Stomach smooth muscle (tissue), 2 donors: ENCODE results near the gene RAP1GAP2.

Source experiments
- H3K27ac ChIP-seq: one replicate; pipeline ENCODE4 v1.7.0; 2013; ENCODE audit warnings: mild to moderate bottlenecking, low read length, inconsistent platforms
- H3K27me3 ChIP-seq, 2 donors: one replicate each; pipeline ENCODE4 v1.7.0; 2013; ENCODE audit warnings: low read length in 2 of 2; ENCODE audit not compliant: insufficient read depth in 2 of 2, control insufficient read depth in 1 of 2
- H3K36me3 ChIP-seq, 2 donors: one replicate each; pipeline ENCODE4 v1.7.0; 2013; ENCODE audit warnings: low read length in 2 of 2; ENCODE audit not compliant: control insufficient read depth in 2 of 2, insufficient read depth in 2 of 2
- H3K4me1 ChIP-seq: one replicate; pipeline ENCODE4 v1.7.0; 2013; ENCODE audit warnings: low read length; ENCODE audit not compliant: control insufficient read depth, insufficient read depth
- H3K4me3 ChIP-seq, 2 donors: one replicate each; pipeline ENCODE4 v1.7.0; 2013; ENCODE audit warnings: low read length in 2 of 2
- H3K9ac ChIP-seq, 2 donors: one replicate each; pipeline ENCODE4 v1.7.0; 2013; ENCODE audit warnings: low read length in 2 of 2, mild to moderate bottlenecking in 1 of 2
- H3K9me3 ChIP-seq, 2 donors: one replicate each; pipeline ENCODE4 v1.7.0; 2013; ENCODE audit warnings: low read length in 2 of 2; ENCODE audit not compliant: control insufficient read depth in 2 of 2
- donor health status: healthy.
- donor health status: Pancreatic carcinoma.

The RAP1GAP2 gene

DNA sequence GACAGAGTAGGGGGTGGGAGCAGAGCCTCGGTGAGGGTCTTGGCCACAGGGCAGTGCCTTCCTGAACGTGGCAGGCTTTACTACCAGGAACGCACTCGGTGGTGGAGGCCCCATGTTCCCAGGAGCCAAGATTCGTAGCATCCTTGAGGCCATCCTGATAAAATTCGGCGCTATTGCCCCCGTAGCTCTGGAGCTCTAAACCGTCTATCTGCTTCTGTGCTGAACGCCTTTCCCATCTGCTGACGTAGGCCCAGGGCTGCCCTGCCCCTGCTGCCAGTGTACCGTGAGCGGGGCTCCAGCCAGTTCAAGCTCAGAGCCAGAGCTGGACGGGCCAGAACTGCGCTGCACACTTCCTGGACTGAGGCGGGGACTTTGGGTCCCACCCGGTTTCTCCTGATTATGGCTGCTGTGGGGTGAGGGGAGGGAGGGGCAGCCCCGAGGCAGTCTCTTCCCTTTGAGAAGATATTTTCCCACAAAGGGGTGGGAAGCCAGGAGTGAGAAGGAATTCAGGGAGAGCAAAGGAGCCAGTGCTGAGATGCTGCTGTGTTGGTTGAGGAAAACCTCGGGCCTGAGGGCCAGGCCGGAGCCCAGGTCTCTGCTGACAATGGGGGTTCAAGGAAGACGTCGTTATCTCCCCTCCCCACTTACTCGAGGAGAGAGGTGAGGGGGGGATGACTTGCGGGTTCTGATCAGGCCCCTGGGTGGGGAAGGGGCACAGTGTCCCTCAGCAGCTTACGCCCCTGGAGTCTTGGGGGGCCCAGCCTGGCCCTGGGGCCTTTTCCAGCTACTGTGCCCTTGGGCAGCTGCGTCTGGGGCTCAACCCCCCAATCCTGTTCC lies 237.7 kb downstream of the RAP1GAP2 start:
- no peaks in the 10 kb centered on the region for H3K36me3 ChIP-seq
- H3K27me3 ChIP-seq = no peaks in the 10 kb centered on the region
- H3K9ac ChIP-seq = no peak overlapping the region
- H3K27ac ChIP-seq = no peak overlapping the region
- no peaks in the 10 kb centered on the region for H3K4me1 ChIP-seq
- no peaks in the 10 kb centered on the region for H3K9me3 ChIP-seq
- H3K4me3 ChIP-seq = no peak overlapping the region

- Histone ChIP-seq H3K4me3 (no peak overlapping the region), H3K36me3 (no peaks in the 10 kb centered on the region), H3K9me3 (no peaks in the 10 kb centered on the region), H3K27me3 (no peaks in the 10 kb centered on the region), H3K4me1 (no peaks in the 10 kb centered on the region), H3K27ac (no peak overlapping the region), H3K9ac (no peak overlapping the region)
Observed at GRCh38 chr17:3034578-3034920, 238.3 kb downstream of the RAP1GAP2 start.

GRCh38 chr17:3035256-3035967 lies 239.2 kb downstream of the RAP1GAP2 start:
- Histone ChIP-seq H3K27ac (no peak overlapping the region), H3K9me3 (no peaks in the 10 kb centered on the region), H3K27me3 (peaks cover 0 to 2% of the 10 kb centered on the region in 2 donors), H3K9ac (no peak overlapping the region), H3K4me1 (no peaks in the 10 kb centered on the region), H3K4me3 (no peak overlapping the region), H3K36me3 (no peaks in the 10 kb centered on the region)

DNA sequence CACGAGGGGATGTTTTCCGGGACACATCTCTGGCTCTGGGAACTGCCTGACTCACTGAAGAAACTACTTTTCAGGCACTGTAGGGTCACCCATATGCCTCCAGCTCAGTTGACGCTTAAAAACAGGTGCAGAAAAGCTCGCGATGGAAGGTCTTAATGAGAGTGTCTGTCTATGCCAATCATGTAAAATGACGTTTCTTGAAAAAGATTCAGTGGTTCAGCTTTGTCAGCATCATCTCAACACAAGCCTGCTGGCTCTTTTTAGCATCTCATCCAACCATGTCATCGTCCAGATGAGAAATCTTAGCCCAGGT lies 239.7 kb downstream of the RAP1GAP2 start:
- H3K27ac ChIP-seq = no peak overlapping the region
- no peak overlapping the region for H3K4me3 ChIP-seq
- H3K36me3 ChIP-seq = no peaks in the 10 kb centered on the region
- H3K27me3 ChIP-seq = peaks cover 0 to 3% of the 10 kb centered on the region in 2 donors
- H3K4me1 ChIP-seq = no peaks in the 10 kb centered on the region
- no peak overlapping the region for H3K9ac ChIP-seq
- no peaks in the 10 kb centered on the region for H3K9me3 ChIP-seq

GRCh38 chr17:3036800-3037199 lies 240.6 kb downstream of the RAP1GAP2 start:
- H3K27me3 ChIP-seq = peaks cover 3 to 6% of the 10 kb centered on the region in 2 donors
- H3K4me3 ChIP-seq = no peak overlapping the region
- H3K36me3 ChIP-seq = no peaks in the 10 kb centered on the region
- H3K9me3 ChIP-seq = no peaks in the 10 kb centered on the region
- H3K9ac ChIP-seq = no peak overlapping the region
- H3K4me1 ChIP-seq = no peaks in the 10 kb centered on the region
- H3K27ac ChIP-seq = no peak overlapping the region

GRCh38 chr17:3037259-3037658 lies 241.0 kb downstream of the RAP1GAP2 start:
- Histone ChIP-seq H3K36me3 (no peaks in the 10 kb centered on the region), H3K27me3 (peaks cover 4 to 8% of the 10 kb centered on the region in 2 donors), H3K27ac (no peak overlapping the region), H3K4me1 (no peaks in the 10 kb centered on the region), H3K9ac (no peak overlapping the region), H3K9me3 (no peaks in the 10 kb centered on the region), H3K4me3 (no peak overlapping the region)

DNA sequence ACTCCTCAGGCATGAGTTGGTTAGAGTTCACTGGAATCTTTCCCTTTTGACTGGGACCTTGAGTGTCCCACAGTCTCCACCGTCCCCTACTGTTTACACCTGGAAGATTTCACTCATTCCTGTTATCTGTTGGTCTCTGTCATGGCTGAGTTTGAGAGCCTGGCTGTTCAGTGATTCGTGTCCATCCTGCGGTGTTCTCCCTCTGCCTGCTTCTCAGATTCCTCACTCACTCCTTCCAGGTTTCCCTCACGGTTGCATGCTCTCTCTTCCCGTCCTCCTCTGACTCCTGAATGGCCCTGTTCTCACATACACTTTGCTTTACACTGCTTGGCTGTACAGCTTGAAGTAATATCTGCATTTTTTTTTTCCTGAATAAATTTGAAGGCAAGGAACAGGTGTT lies 242.7 kb downstream of the RAP1GAP2 start:
- Histone ChIP-seq H3K4me1 (no peaks in the 10 kb centered on the region), H3K4me3 (no peak overlapping the region), H3K9me3 (peaks cover 4 to 6% of the 10 kb centered on the region in 2 donors), H3K36me3 (no peaks in the 10 kb centered on the region), H3K9ac (no peak overlapping the region), H3K27ac (no peak overlapping the region), H3K27me3 (peaks cover 4 to 8% of the 10 kb centered on the region in 2 donors)

- H3K27me3 ChIP-seq = peaks cover 4 to 8% of the 10 kb centered on the region in 2 donors
- H3K4me1 ChIP-seq = no peaks in the 10 kb centered on the region
- no peak overlapping the region for H3K4me3 ChIP-seq
- no peaks in the 10 kb centered on the region for H3K36me3 ChIP-seq
- no peak overlapping the region for H3K9ac ChIP-seq
- peaks cover 6 to 10% of the 10 kb centered on the region in 2 donors for H3K9me3 ChIP-seq
- no peak overlapping the region for H3K27ac ChIP-seq
Observed at GRCh38 chr17:3039736-3040135, 243.5 kb downstream of the RAP1GAP2 start.

DNA sequence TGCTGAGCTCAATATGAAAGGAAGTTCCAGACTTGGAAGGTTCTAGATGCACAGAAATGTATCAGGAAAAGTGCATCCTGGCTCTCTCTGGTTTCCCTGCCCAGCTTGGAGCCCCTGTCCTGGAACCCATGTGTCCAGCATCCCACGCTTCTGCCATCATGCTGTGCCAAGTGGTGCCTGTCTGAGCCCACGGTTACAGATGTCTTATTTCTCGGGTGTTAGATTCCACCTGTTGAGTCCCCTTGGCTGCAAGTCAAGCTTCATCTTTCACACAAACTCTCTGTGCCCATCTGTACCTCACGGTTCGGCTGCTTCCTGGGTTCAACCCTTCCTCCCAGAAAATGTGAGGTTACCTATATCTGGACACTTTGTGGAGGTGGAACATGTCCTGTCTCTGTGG lies 244.6 kb downstream of the RAP1GAP2 start:
- no peak overlapping the region for H3K9ac ChIP-seq
- no peaks in the 10 kb centered on the region for H3K36me3 ChIP-seq
- H3K4me3 ChIP-seq = no peak overlapping the region
- H3K4me1 ChIP-seq = no peaks in the 10 kb centered on the region
- peaks cover 6 to 10% of the 10 kb centered on the region in 2 donors for H3K9me3 ChIP-seq
- H3K27ac ChIP-seq = no peak overlapping the region
- peaks cover 4 to 8% of the 10 kb centered on the region in 2 donors for H3K27me3 ChIP-seq

GRCh38 chr17:3043737-3044365 lies 247.6 kb downstream of the RAP1GAP2 start:
- peaks cover 4 to 8% of the 10 kb centered on the region in 2 donors for H3K27me3 ChIP-seq
- H3K4me3 ChIP-seq = no peak overlapping the region
- no peaks in the 10 kb centered on the region for H3K36me3 ChIP-seq
- H3K27ac ChIP-seq = no peak overlapping the region
- no peak overlapping the region for H3K9ac ChIP-seq
- H3K9me3 ChIP-seq = peaks cover 6 to 10% of the 10 kb centered on the region in 2 donors
- peaks cover 2% of the 10 kb centered on the region for H3K4me1 ChIP-seq
